Adrenal gland (tissue), 5 donors: ENCODE results near the gene ARPC2.
A peak's percentile ranks its signal among the peaks of the same experiment; 100 is the strongest.

ENCODE experiments used
- POLR2A ChIP-seq, 2 donors: fragments of 450-650 bp; IDR thresholded peaks; one replicate each; pipeline ENCODE4 v1.6.1; 2017; ENCODE audit warnings: antibody characterized with exemption in 2 of 2, mild to moderate bottlenecking in 2 of 2, moderate library complexity in 1 of 2
- TF ChIP-seq, protein P1 (sequence below), 6 experiments: fragments of 450-650 bp in 4 of 6; fragments of 200-600 bp in 2 of 6; sonication (generic) in 1 of 6; IDR thresholded peaks; 1 replicate in 5 of 6; 2 replicates in 1 of 6; pipeline versions ENCODE4 v1.5.1 to v1.8.0; 2016 to 2021; ENCODE audit warnings: antibody characterized with exemption in 6 of 6, mild to moderate bottlenecking in 2 of 6, moderate library complexity in 1 of 6
- donor health status: DM: no; HTN: no; CAD: no.

DNA sequence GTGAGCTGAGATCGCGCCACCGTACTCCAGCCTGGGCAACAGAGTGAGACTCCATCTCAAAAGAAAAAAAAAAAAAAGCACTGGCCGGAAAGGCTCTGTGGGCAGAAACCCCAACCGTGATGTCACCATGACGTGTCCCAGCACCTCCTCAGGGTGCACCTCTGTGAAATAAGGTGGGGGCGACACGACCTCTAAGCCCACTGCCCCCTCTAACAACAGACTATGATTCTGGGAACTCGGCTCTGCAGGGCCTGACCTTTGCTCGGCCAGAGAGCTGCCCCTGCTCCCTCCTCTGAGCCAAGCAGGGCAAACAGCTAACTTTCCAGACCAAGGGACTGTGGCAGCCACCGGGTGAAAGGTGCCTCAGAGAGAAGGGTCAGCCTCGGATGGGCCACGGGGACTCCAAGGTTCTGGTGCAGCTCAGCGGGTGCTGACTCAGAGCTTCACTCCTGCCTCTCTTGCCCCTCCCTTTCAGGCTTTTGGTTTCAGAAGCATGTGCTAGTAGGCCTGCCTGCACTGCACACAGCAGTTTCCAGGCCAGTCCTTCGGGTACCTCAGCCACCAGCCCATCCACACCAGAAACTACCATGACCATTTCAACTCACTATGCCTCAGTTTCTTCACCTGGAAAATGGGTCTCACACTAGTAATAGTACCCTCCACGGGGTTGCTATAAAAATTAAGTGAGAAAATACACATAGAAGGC lies 67.3 kb downstream of the ARPC2 start:
- TF ChIP-seq POLR2A (IDR thresholded peaks at IDR 0.05): peak in 1 of 2 donors; percentile 55
- TF ChIP-seq, protein P1, sequence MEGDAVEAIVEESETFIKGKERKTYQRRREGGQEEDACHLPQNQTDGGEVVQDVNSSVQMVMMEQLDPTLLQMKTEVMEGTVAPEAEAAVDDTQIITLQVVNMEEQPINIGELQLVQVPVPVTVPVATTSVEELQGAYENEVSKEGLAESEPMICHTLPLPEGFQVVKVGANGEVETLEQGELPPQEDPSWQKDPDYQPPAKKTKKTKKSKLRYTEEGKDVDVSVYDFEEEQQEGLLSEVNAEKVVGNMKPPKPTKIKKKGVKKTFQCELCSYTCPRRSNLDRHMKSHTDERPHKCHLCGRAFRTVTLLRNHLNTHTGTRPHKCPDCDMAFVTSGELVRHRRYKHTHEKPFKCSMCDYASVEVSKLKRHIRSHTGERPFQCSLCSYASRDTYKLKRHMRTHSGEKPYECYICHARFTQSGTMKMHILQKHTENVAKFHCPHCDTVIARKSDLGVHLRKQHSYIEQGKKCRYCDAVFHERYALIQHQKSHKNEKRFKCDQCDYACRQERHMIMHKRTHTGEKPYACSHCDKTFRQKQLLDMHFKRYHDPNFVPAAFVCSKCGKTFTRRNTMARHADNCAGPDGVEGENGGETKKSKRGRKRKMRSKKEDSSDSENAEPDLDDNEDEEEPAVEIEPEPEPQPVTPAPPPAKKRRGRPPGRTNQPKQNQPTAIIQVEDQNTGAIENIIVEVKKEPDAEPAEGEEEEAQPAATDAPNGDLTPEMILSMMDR (IDR thresholded peaks at IDR 0.05): no peak
